ENCODE measurements around the gene SPATS2.

GRCh38 chr12:49347311-49348193, 19.7 kb upstream of the SPATS2 start:
- no peak for TF ChIP-seq POLR2AphosphoS5 (IDR thresholded peaks at IDR 0.05; ENCODE audit: borderline replicate concordance, low read depth, low read length)
- TF ChIP-seq EZH2 (IDR thresholded peaks at IDR 0.05): no peak
- no peak for TF ChIP-seq FOXP2 (optimal IDR thresholded peaks at IDR 0.05; ENCODE audit: control extremely low read depth, extremely low read length, insufficient read depth)

All from SK-N-MC (cell line).